H54 (cell line): ENCODE data around the gene INSC.
A peak's percentile ranks its signal among the peaks of the same experiment; 100 is the strongest.

Source experiments
- DNase-seq: peaks from one replicate; pipeline ENCODE4 v3.0.0; 2011; ENCODE audit warnings: low spot score, mixed read lengths; ENCODE audit not compliant: insufficient read length
- FAIRE-seq: peaks from 3 replicates; lab custom pipeline; 2011; peaks lifted over from hg19 to GRCh38; lab: Jason Lieb, UNC
- POLR2A ChIP-seq: IDR thresholded peaks from 2 replicates; pipeline ENCODE4 v1.6.1; 2011; ENCODE audit warnings: low read depth, mild to moderate bottlenecking, low read length

Gene INSC

GRCh38 chr11:15146271-15147003 lies 31.7 kb downstream of the INSC start:
- TF ChIP-seq POLR2A = no peak
- DNase-seq (no peak), FAIRE-seq (no peak)

- FAIRE-seq (no peak), DNase-seq (no peak)
Measured at GRCh38 chr11:15148169-15148568, 33.4 kb downstream of the INSC start.

GRCh38 chr11:15149050-15149449 lies 34.3 kb downstream of the INSC start:
- DNase-seq (no peak), FAIRE-seq (no peak)
- TF ChIP-seq POLR2A = no peak

More at GRCh38 chr11:15148169-15148568, 33.4 kb downstream of the INSC start:
- TF ChIP-seq POLR2A = no peak

GRCh38 chr11:15150507-15150906 lies 35.8 kb downstream of the INSC start:
- FAIRE-seq (no peak), DNase-seq (no peak)
- TF ChIP-seq POLR2A = no peak

GRCh38 chr11:15153231-15153630 lies 38.5 kb downstream of the INSC start:
- DNase-seq (no peak), FAIRE-seq (no peak)
- TF ChIP-seq POLR2A = no peak

GRCh38 chr11:15157181-15157580 lies 42.5 kb downstream of the INSC start:
- no peak for DNase-seq
- no peak for FAIRE-seq
- TF ChIP-seq POLR2A = no peak

GRCh38 chr11:15157606-15158137 lies 42.9 kb downstream of the INSC start:
- DNase-seq = no peak
- FAIRE-seq = no peak
- no peak for TF ChIP-seq POLR2A

- DNase-seq (peak; percentile 7), FAIRE-seq (no peak)
- TF ChIP-seq POLR2A = no peak
Measured at GRCh38 chr11:15158351-15159015, 43.8 kb downstream of the INSC start.

GRCh38 chr11:15159085-15159484 lies 44.4 kb downstream of the INSC start:
- FAIRE-seq (no peak), DNase-seq (peak; percentile 18)
- no peak for TF ChIP-seq POLR2A

GRCh38 chr11:15161790-15162189 lies 47.1 kb downstream of the INSC start:
- FAIRE-seq (no peak), DNase-seq (no peak)
- TF ChIP-seq POLR2A = no peak

- no peak for DNase-seq
Measured at GRCh38 chr11:15163136-15163535, 48.4 kb downstream of the INSC start.

GRCh38 chr11:15166204-15166603 lies 51.5 kb downstream of the INSC start:
- TF ChIP-seq POLR2A = no peak
- FAIRE-seq (no peak), DNase-seq (no peak)

More at GRCh38 chr11:15163136-15163535, 48.4 kb downstream of the INSC start:
- no peak for FAIRE-seq
- no peak for TF ChIP-seq POLR2A

GRCh38 chr11:15169815-15170551 lies 55.3 kb downstream of the INSC start:
- DNase-seq (no peak), FAIRE-seq (no peak)
- TF ChIP-seq POLR2A = no peak

- DNase-seq (no peak), FAIRE-seq (no peak)
- TF ChIP-seq POLR2A = no peak
Measured at GRCh38 chr11:15170698-15171097, 56.0 kb downstream of the INSC start.

- DNase-seq (no peak), FAIRE-seq (no peak)
- no peak for TF ChIP-seq POLR2A
Measured at GRCh38 chr11:15171956-15172355, 57.2 kb downstream of the INSC start.
